PC-3 (cell line): Measurements from ENCODE around the gene GSTP1.
"Not testable (repeated sequence)": the region's sequence is repeated elsewhere in the genome, so short reads cannot be mapped to it uniquely, and the experiment has no call there.

Source experiments
- CTCF ChIP-seq: fragments of 300-600 bp; sonication (generic); conservative IDR thresholded peaks from 2 replicates; pipeline ENCODE4 v1.5.1; 2017; ENCODE audit warnings: antibody characterized with exemption, low read depth, mild to moderate bottlenecking, low read length
- EZH2 ChIP-seq: fragments of 300-600 bp; sonication (generic); IDR thresholded peaks from one replicate; pipeline ENCODE4 v1.6.1; 2017; ENCODE audit warnings: antibody characterized with exemption, mild to moderate bottlenecking, low read length; ENCODE audit not compliant: unreplicated experiment

GRCh38 chr11:67621928-67622327 lies 38.3 kb downstream of the GSTP1 start:
- TF ChIP-seq CTCF, EZH2: not testable (repeated sequence)
